SK-N-SH (cell line): ENCODE data around the gene ZBED4.

Source experiments
- EP300 ChIP-seq, 2 experiments: IDR thresholded peaks; 2 replicates each; pipeline versions ENCODE4 v1.4.0 to v1.6.1; 2012; ENCODE audit warnings: borderline replicate concordance in 1 of 2, low read depth in 1 of 2, low read length in 1 of 2
- EZH2phosphoT487 ChIP-seq: fragments of 200-600 bp; sonication (generic); IDR thresholded peaks from 2 replicates; pipeline ENCODE4 v1.6.1; 2017; ENCODE audit warnings: low read depth, mixed run types, mild to moderate bottlenecking, antibody characterized with exemption, moderate library complexity, borderline replicate concordance
- TF ChIP-seq, protein P1 (sequence below): fragments of 200-600 bp; sonication (generic); IDR thresholded peaks from 2 replicates; pipeline ENCODE4 v1.6.1; 2017; ENCODE audit warnings: antibody characterized with exemption, mild to moderate bottlenecking, moderate library complexity
- TF ChIP-seq, protein P2 (sequence below): IDR thresholded peaks from 2 replicates; pipeline ENCODE4 v1.4.0; 2012; ENCODE audit warnings: low read depth

DNA sequence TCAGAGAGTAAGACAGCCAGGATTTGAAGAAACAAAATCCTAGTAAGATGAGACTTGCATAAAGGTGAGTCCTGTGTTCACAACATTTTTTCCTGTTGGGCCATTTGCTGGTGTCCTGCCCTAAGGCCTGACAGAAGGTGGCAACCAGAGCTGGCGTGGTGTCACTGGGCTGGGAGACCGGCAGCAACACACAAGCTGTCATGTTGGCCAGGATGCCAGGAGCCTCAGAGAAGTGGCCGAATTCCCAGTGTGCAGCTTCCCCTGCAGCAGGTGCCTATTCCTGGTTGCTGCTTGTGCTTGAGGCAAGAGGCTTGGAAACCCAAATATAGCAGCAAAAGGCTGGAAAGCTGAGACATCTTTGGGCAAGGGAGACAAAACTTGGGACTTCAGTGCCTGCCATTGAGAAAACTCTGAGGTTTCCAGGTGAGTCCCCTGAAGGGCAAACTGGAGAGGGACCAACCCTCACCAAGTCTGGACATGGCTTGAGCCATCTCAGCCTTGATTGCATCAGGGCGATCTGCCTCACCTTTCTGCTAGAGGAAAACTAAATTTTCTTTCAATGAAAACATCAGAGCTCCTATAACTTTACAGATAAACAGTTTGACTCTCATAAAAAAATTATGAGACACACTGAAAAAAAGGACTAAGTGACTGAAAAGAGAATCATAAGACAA, 38.7 kb downstream of the ZBED4 start:
- no peak for TF ChIP-seq EP300 (IDR thresholded peaks at IDR 0.05; ENCODE audit: borderline replicate concordance in 1 of 2, low read depth in 1 of 2, low read length in 1 of 2)
- TF ChIP-seq EZH2phosphoT487 = no peak
- TF ChIP-seq, protein P1, sequence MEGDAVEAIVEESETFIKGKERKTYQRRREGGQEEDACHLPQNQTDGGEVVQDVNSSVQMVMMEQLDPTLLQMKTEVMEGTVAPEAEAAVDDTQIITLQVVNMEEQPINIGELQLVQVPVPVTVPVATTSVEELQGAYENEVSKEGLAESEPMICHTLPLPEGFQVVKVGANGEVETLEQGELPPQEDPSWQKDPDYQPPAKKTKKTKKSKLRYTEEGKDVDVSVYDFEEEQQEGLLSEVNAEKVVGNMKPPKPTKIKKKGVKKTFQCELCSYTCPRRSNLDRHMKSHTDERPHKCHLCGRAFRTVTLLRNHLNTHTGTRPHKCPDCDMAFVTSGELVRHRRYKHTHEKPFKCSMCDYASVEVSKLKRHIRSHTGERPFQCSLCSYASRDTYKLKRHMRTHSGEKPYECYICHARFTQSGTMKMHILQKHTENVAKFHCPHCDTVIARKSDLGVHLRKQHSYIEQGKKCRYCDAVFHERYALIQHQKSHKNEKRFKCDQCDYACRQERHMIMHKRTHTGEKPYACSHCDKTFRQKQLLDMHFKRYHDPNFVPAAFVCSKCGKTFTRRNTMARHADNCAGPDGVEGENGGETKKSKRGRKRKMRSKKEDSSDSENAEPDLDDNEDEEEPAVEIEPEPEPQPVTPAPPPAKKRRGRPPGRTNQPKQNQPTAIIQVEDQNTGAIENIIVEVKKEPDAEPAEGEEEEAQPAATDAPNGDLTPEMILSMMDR = no peak
- TF ChIP-seq, protein P2, sequence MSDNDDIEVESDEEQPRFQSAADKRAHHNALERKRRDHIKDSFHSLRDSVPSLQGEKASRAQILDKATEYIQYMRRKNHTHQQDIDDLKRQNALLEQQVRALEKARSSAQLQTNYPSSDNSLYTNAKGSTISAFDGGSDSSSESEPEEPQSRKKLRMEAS = no peak
